MCF 10A (cell line): ENCODE results near the gene AGO1. TPM values are rescaled to one million over a fixed set of nuclear protein-coding genes. Genes with fewer than 3 reads are reported as not detected.
"Not testable (repeated sequence)": the region's sequence is repeated elsewhere in the genome, so short reads cannot be mapped to it uniquely, and the experiment has no call there.

ENCODE experiments used
- BruUV-seq: library from RNA; stranded (reverse); fragments of 400-500 nt; replicated peaks from 2 replicates; lab custom pipeline; 2021; lab: Mats Ljungman, UMichigan
- CTCF ChIA-PET: fragments of 300-600 bp; sonication (Branson Sonifier 250); formaldehyde crosslinking; extraction: SDS; loops from one replicate; lab custom pipeline; 2021; ENCODE audit warnings: antibody characterized with exemption, inconsistent platforms; lab: Yijun Ruan, JAX
- POLR2A ChIA-PET: fragments of 300-600, 350-650 bp; sonication (Branson Sonifier 250); formaldehyde crosslinking; extraction: SDS; loops from one replicate; lab custom pipeline; 2020; ENCODE audit warnings: antibody characterized with exemption, inconsistent platforms; lab: Yijun Ruan, JAX
- DNase-seq: peaks from one replicate; pipeline ENCODE4 v3.0.0-alpha.2; 2018; ENCODE audit not compliant: unreplicated experiment
- H3K27ac Mint-ChIP-seq: one replicate; pipeline ENCODE4 v1.8.0; 2022; ENCODE audit warnings: mild to moderate bottlenecking, low read depth, mixed read lengths; ENCODE audit not compliant: unreplicated experiment
- H3K27me3 Mint-ChIP-seq: one replicate; pipeline ENCODE4 v1.8.0; 2022; ENCODE audit warnings: mixed read lengths; ENCODE audit not compliant: insufficient read depth, unreplicated experiment
- H3K36me3 Mint-ChIP-seq: one replicate; pipeline ENCODE4 v1.8.0; 2022; ENCODE audit warnings: mild to moderate bottlenecking, moderate library complexity, mixed read lengths; ENCODE audit not compliant: insufficient read depth, unreplicated experiment
- H3K4me1 Mint-ChIP-seq: one replicate; pipeline ENCODE4 v1.8.0; 2022; ENCODE audit warnings: mixed read lengths; ENCODE audit not compliant: insufficient read depth, unreplicated experiment
- H3K4me3 Mint-ChIP-seq: one replicate; pipeline ENCODE4 v1.8.0; 2022; ENCODE audit warnings: mild to moderate bottlenecking, moderate library complexity, mixed read lengths; ENCODE audit not compliant: unreplicated experiment
- H3K9me3 Mint-ChIP-seq: one replicate; pipeline ENCODE4 v1.8.0; 2022; ENCODE audit warnings: mixed read lengths; ENCODE audit not compliant: unreplicated experiment
- intact Hi-C: fragments of 100-400 bp; cut with micrococcal nuclease; formaldehyde crosslinking; loops from 2 replicates; pipeline ENCODE4 v1.14.1; 2022
- total RNA-seq: library from RNA; stranded (reverse); gene quantifications from 2 replicates; pipeline ENCODE4 v1.2.3, GENCODE V29; 2022
- TF ChIP-seq, protein P1 (sequence below): fragments of 200-600 bp; IDR thresholded peaks from one replicate; pipeline ENCODE4 v1.8.0; 2022; ENCODE audit warnings: antibody characterized with exemption, mild to moderate bottlenecking; ENCODE audit not compliant: unreplicated experiment

The AGO1 gene
- total RNA-seq, 1 experiment from 2014 or later, result 13.5 TPM

DNA sequence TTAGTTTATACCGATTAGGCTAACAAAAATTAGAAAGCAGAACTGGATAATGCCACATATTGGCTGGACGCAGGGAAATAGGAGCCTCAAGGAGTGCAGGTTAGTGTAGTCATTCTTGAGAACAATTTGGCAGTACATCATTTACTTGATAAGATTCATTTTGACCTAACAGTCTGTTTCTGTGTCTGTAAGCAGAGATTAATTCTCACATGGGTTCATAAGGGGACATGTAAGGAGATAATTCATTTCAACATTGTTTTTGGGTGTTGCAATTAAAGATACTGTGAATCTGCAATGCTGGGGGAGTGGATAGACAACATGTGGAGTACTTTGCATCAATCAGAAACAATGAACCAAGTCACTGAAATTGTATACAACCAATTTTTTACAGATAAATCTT is 79.9 kb downstream of the AGO1 start:
- CTCF ChIA-PET, result interaction anchor here (0.6 kb wide), 1 partner anchor 31 kb away, joined by 3 read pairs; no protein-coding TSS in a partner anchor
- intact Hi-C loops, result no loop called here
- Mint-ChIP-seq H3K36me3 (peaks cover 13% of the 10 kb centered on the region), H3K9me3 (no peaks in the 10 kb centered on the region), H3K27ac (no peak overlapping the region), H3K27me3 (no peaks in the 10 kb centered on the region), H3K4me1 (no peaks in the 10 kb centered on the region), H3K4me3 (no peak overlapping the region)
- no peak for DNase-seq
- TF ChIP-seq, protein P1, sequence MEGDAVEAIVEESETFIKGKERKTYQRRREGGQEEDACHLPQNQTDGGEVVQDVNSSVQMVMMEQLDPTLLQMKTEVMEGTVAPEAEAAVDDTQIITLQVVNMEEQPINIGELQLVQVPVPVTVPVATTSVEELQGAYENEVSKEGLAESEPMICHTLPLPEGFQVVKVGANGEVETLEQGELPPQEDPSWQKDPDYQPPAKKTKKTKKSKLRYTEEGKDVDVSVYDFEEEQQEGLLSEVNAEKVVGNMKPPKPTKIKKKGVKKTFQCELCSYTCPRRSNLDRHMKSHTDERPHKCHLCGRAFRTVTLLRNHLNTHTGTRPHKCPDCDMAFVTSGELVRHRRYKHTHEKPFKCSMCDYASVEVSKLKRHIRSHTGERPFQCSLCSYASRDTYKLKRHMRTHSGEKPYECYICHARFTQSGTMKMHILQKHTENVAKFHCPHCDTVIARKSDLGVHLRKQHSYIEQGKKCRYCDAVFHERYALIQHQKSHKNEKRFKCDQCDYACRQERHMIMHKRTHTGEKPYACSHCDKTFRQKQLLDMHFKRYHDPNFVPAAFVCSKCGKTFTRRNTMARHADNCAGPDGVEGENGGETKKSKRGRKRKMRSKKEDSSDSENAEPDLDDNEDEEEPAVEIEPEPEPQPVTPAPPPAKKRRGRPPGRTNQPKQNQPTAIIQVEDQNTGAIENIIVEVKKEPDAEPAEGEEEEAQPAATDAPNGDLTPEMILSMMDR, result no peak
- no TSS peak for BruUV-seq
- POLR2A ChIA-PET, result no interaction called here

DNA sequence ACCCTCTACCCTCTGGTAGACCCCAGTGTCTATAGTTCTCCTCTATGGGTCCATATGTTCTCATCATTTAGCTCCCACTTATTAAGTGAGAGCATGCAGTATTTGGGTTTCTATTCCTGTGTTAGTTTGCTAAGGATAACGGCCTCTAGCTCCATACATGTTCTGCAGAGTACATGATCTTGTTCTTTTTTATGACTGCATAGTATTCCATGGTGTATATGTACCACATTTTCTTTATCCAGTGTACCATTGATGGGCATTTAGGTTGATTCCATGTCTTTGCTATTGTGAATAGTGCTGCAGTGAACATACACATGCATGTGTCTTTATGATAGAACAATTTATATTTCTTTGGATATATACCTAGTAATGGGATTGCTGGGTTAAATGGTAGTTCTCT is 81.3 kb downstream of the AGO1 start:
- DNase-seq, H3K27ac Mint-ChIP-seq, CTCF ChIA-PET, intact Hi-C loops, H3K36me3 Mint-ChIP-seq, H3K4me1 Mint-ChIP-seq, BruUV-seq, H3K27me3 Mint-ChIP-seq, H3K9me3 Mint-ChIP-seq, H3K4me3 Mint-ChIP-seq: not testable (repeated sequence)
- POLR2A ChIA-PET, result interaction anchor here (1.1 kb wide), 1 partner anchor 32 kb away, joined by 3 read pairs; no protein-coding TSS in a partner anchor

DNA sequence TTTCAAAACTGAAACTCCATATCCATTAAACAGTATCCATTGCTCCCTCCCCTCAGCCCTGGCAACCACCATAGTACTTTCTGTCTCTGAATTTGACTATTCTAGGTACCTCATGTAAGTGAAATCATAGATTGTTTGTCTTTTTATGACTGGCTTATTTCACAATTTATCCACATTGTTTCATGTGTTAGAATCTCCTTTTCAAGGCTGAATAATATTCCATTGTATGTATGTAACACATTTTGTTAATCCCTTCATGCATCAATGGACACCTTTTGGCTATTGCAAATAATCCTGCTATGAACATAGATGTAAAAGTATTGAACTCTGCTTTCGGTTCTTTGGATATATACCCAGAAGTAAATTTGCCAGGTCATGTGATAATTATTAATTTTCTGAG is 85.4 kb downstream of the AGO1 start:
- DNase-seq, result no peak
- Mint-ChIP-seq H3K36me3 (peaks cover 29% of the 10 kb centered on the region), H3K4me3 (no peak overlapping the region), H3K27me3 (no peaks in the 10 kb centered on the region), H3K9me3 (no peaks in the 10 kb centered on the region), H3K27ac (no peak overlapping the region), H3K4me1 (no peaks in the 10 kb centered on the region)
- intact Hi-C loops, result no loop called here
- BruUV-seq, result TSS peak; percentile 14
- ChIA-PET CTCF (no interaction called here), POLR2A (no interaction called here)
- TF ChIP-seq, protein P1, result no peak

DNA sequence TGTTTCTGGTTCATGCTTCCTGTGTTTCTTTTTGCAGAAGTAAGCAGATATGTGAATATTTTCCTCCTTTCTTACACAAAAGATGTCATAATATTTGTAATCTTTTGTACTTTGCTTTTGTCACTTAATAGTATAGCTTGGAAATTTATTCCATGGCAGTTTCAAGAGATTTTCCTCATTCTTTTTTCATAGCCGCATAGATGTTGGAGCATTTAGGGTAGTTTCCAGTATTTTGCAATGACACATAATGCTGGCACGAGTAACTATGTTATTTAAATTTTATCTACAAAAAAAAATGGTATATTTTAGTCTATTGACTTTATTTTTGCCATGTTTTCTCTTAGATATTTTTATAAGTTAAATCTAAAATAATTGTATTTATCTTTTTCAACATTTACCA is 88.6 kb downstream of the AGO1 start:
- H3K4me1 Mint-ChIP-seq, result no peaks in the 10 kb centered on the region
- TF ChIP-seq, protein P1, result no peak
- POLR2A ChIA-PET, result no interaction called here
- DNase-seq, result no peak
- intact Hi-C loops, result no loop called here
- H3K4me3 Mint-ChIP-seq, result no peak overlapping the region
- H3K36me3 Mint-ChIP-seq, result peaks cover 37% of the 10 kb centered on the region
- H3K9me3 Mint-ChIP-seq, result no peaks in the 10 kb centered on the region
- no TSS peak for BruUV-seq
- CTCF ChIA-PET, result interaction anchor here (0.7 kb wide), 1 partner anchor 47 kb away, joined by 4 read pairs; no protein-coding TSS in a partner anchor
- peak overlapping the region; percentile 43 for H3K27ac Mint-ChIP-seq
- H3K27me3 Mint-ChIP-seq, result no peaks in the 10 kb centered on the region

DNA sequence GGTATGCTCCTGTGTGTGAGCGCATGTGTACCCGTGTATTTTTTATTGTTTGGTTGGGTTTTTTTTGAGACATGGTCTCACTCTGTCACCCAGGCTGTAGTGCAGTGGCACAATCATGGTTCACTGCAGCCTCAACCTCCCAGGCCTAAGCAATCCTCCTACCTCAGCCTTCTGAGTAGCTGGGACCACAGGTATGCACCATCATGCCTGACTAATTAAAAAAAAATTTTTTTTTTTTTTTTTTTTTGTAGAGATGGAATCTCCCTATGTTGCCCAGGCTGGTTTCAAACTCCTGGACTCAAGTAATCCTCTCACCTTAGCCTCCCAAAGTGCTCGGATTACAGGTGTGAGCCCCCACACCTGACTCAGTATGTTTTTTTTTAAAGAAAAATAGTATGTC is 89.6 kb downstream of the AGO1 start:
- H3K36me3 Mint-ChIP-seq, result peaks cover 39% of the 10 kb centered on the region
- ChIA-PET POLR2A (interaction anchor here (0.6 kb wide), 1 partner anchor 477 kb away, joined by 3 read pairs; no protein-coding TSS in a partner anchor), CTCF (interaction anchor here (0.8 kb wide), 1 partner anchor 20 kb away, joined by 4 read pairs; no protein-coding TSS in a partner anchor)
- H3K4me3 Mint-ChIP-seq, H3K9me3 Mint-ChIP-seq, H3K27ac Mint-ChIP-seq, H3K27me3 Mint-ChIP-seq, intact Hi-C loops, BruUV-seq, H3K4me1 Mint-ChIP-seq, DNase-seq: not testable (repeated sequence)
